B cell (primary cell): ENCODE measurements around the gene SMAD7.

Experiments
- EZH2 ChIP-seq: IDR thresholded peaks from 2 replicates; pipeline ENCODE4 v1.6.1; 2012; ENCODE audit warnings: borderline replicate concordance, low read depth, mild to moderate bottlenecking, moderate library complexity, low read length; ENCODE audit not compliant: insufficient read depth, poor library complexity, severe bottlenecking
- TF ChIP-seq, protein P1 (sequence below): fragments of 200-600 bp; IDR thresholded peaks from one replicate; pipeline ENCODE4 v1.8.0; 2022; ENCODE audit warnings: antibody characterized with exemption, mild to moderate bottlenecking

DNA sequence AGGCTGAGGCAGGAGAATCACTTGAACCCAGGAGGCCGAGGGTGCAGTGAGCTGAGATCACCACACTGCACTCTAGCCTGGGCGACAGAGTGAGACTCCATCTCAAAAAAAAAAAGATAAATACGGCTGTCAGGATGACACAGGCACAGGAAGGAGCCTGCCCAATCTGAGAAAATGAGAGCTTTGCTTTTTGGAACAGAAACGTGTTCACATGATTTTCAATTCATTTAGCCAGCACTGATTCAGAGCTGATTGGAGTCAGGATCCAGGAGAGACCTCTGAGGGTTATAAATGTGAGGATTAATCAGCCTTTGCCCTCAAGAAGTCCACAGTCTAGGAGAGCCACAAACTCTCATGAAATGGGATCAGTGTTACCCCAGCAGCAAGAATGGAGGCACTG lies 6.9 kb upstream of the SMAD7 start:
- TF ChIP-seq, protein P1, sequence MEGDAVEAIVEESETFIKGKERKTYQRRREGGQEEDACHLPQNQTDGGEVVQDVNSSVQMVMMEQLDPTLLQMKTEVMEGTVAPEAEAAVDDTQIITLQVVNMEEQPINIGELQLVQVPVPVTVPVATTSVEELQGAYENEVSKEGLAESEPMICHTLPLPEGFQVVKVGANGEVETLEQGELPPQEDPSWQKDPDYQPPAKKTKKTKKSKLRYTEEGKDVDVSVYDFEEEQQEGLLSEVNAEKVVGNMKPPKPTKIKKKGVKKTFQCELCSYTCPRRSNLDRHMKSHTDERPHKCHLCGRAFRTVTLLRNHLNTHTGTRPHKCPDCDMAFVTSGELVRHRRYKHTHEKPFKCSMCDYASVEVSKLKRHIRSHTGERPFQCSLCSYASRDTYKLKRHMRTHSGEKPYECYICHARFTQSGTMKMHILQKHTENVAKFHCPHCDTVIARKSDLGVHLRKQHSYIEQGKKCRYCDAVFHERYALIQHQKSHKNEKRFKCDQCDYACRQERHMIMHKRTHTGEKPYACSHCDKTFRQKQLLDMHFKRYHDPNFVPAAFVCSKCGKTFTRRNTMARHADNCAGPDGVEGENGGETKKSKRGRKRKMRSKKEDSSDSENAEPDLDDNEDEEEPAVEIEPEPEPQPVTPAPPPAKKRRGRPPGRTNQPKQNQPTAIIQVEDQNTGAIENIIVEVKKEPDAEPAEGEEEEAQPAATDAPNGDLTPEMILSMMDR: no peak
- TF ChIP-seq EZH2: no peak
